HL-60 (cell line): ENCODE results near the gene ZACN.

Experiments used
- CTCF ChIP-seq: IDR thresholded peaks from one replicate; pipeline ENCODE4 v1.5.1; 2011; ENCODE audit warnings: low read length, control low read depth, inconsistent platforms; ENCODE audit not compliant: insufficient read depth
- GABPA ChIP-seq: IDR thresholded peaks from 2 replicates; pipeline ENCODE4 v1.6.1; 2012; ENCODE audit warnings: low read depth
- REST ChIP-seq: IDR thresholded peaks from 2 replicates; pipeline ENCODE4 v1.6.1; 2012; ENCODE audit warnings: low read depth; ENCODE audit not compliant: insufficient replicate concordance
- SPI1 ChIP-seq: IDR thresholded peaks from 2 replicates; pipeline ENCODE4 v1.6.1; 2012; ENCODE audit warnings: low read depth, mild to moderate bottlenecking, borderline replicate concordance

- no peak for TF ChIP-seq CTCF
- no peak for TF ChIP-seq REST
- TF ChIP-seq GABPA, result no peak
- no peak for TF ChIP-seq SPI1
These were observed 1.3 kb upstream of the ZACN start for GRCh38 chr17:76077584-76078110.
